Nephron (organoid): ENCODE data around the gene MRPL10.
A peak's percentile ranks its signal among the peaks of the same experiment; 100 is the strongest.

ENCODE experiments used
- H3K27ac Mint-ChIP-seq, 3 experiments: 2 replicates each; pipeline ENCODE4 v1.8.0; 2020; ENCODE audit warnings: mixed read lengths in 3 of 3, mild to moderate bottlenecking in 2 of 3, moderate library complexity in 1 of 3
- H3K27me3 Mint-ChIP-seq: 2 replicates; pipeline ENCODE4 v1.8.0; 2021; ENCODE audit warnings: low read depth, mild to moderate bottlenecking, moderate library complexity, mixed read lengths
- H3K36me3 Mint-ChIP-seq: 2 replicates; pipeline ENCODE4 v1.8.0; 2020; ENCODE audit warnings: low read depth, mixed read lengths
- H3K4me1 Mint-ChIP-seq: 2 replicates; pipeline ENCODE4 v1.8.0; 2020; ENCODE audit warnings: mixed read lengths
- H3K4me3 Mint-ChIP-seq, 3 experiments: 2 replicates each; pipeline ENCODE4 v1.8.0; 2020; ENCODE audit warnings: mild to moderate bottlenecking in 3 of 3, mixed read lengths in 3 of 3, moderate library complexity in 2 of 3
- H3K9me3 Mint-ChIP-seq: 2 replicates; pipeline ENCODE4 v1.8.0; 2020; ENCODE audit warnings: mixed read lengths
- CTCF ChIP-seq, 3 experiments: fragments of 200-600 bp; sonication (generic); IDR thresholded peaks; one replicate each; pipeline ENCODE4 v1.5.0; 2021; ENCODE audit warnings: antibody characterized with exemption in 3 of 3; ENCODE audit not compliant: unreplicated experiment in 3 of 3

MRPL10 gene

GRCh38 chr17:47821031-47821423, 10.3 kb downstream of the MRPL10 start:
- Mint-ChIP-seq H3K27ac (peak overlapping the region; percentile 26 to 80 (median 35)), H3K4me1 (peaks cover 22% of the 10 kb centered on the region), H3K9me3 (no peaks in the 10 kb centered on the region), H3K4me3 (peak overlapping the region; percentile 96 to 97 (median 96)), H3K36me3 (peaks cover 27% of the 10 kb centered on the region), H3K27me3 (no peaks in the 10 kb centered on the region)
- TF ChIP-seq CTCF (IDR thresholded peaks at IDR 0.05; ENCODE audit: unreplicated experiment in 3 of 3), result no peak

- Mint-ChIP-seq H3K27me3 (no peaks in the 10 kb centered on the region), H3K27ac (no peak overlapping the region), H3K36me3 (peaks cover 21% of the 10 kb centered on the region), H3K4me3 (peak overlapping the region; percentile 96 to 97 (median 96)), H3K4me1 (peaks cover 22% of the 10 kb centered on the region), H3K9me3 (no peaks in the 10 kb centered on the region)
- no peak for TF ChIP-seq CTCF (IDR thresholded peaks at IDR 0.05; ENCODE audit: unreplicated experiment in 3 of 3)
Measured at GRCh38 chr17:47820033-47820789, 11.1 kb downstream of the MRPL10 start.

- Mint-ChIP-seq H3K36me3 (peaks cover 18% of the 10 kb centered on the region), H3K4me3 (peak overlapping the region in 2 of 3 experiments; percentile 54 to 59), H3K9me3 (no peaks in the 10 kb centered on the region), H3K4me1 (peaks cover 22% of the 10 kb centered on the region), H3K27me3 (no peaks in the 10 kb centered on the region), H3K27ac (no peak overlapping the region)
- no peak for TF ChIP-seq CTCF (IDR thresholded peaks at IDR 0.05; ENCODE audit: unreplicated experiment in 3 of 3)
Measured at GRCh38 chr17:47819475-47819874, 11.9 kb downstream of the MRPL10 start.

- TF ChIP-seq CTCF (IDR thresholded peaks at IDR 0.05; ENCODE audit: unreplicated experiment in 3 of 3), result no peak
Measured at GRCh38 chr17:47818002-47818695, 13.2 kb downstream of the MRPL10 start.

GRCh38 chr17:47816947-47817346, 14.4 kb downstream of the MRPL10 start:
- peaks cover 15% of the 10 kb centered on the region for H3K4me1 Mint-ChIP-seq
- H3K4me3 Mint-ChIP-seq, result peak overlapping the region in 1 of 3 experiments; percentile 15
- H3K27me3 Mint-ChIP-seq, result no peaks in the 10 kb centered on the region
- no peaks in the 10 kb centered on the region for H3K9me3 Mint-ChIP-seq
- TF ChIP-seq CTCF (IDR thresholded peaks at IDR 0.05; ENCODE audit: unreplicated experiment in 3 of 3), result no peak
- peaks cover 16% of the 10 kb centered on the region for H3K36me3 Mint-ChIP-seq
- no peak overlapping the region for H3K27ac Mint-ChIP-seq

More at GRCh38 chr17:47818002-47818695, 13.2 kb downstream of the MRPL10 start:
- H3K36me3 Mint-ChIP-seq, result peaks cover 8% of the 10 kb centered on the region
- H3K27me3 Mint-ChIP-seq, result no peaks in the 10 kb centered on the region
- peaks cover 22% of the 10 kb centered on the region for H3K4me1 Mint-ChIP-seq
- no peak overlapping the region for H3K27ac Mint-ChIP-seq
- H3K9me3 Mint-ChIP-seq, result no peaks in the 10 kb centered on the region
- no peak overlapping the region for H3K4me3 Mint-ChIP-seq
